KOPT-K1 (cell line): ENCODE data around the gene AGAP6.
"Not testable (repeated sequence)": the region's sequence is repeated elsewhere in the genome, so short reads cannot be mapped to it uniquely, and the experiment has no call there.

Experiments
- H3K27ac ChIP-seq: fragments of 200-600 bp; sonication (generic); 2 replicates; pipeline ENCODE4 v1.5.1; 2016; ENCODE audit warnings: antibody characterized with exemption, mild to moderate bottlenecking, low read depth, low read length; ENCODE audit not compliant: poor library complexity, severe bottlenecking
- H3K36me3 ChIP-seq: fragments of 200-600 bp; sonication (generic); 2 replicates; pipeline ENCODE4 v1.5.1; 2017; ENCODE audit warnings: antibody characterized with exemption, mild to moderate bottlenecking, low read length, moderate library complexity; ENCODE audit not compliant: insufficient read depth
- H3K9me3 ChIP-seq: fragments of 200-600 bp; sonication (generic); 2 replicates; pipeline ENCODE4 v1.5.1; 2017; ENCODE audit warnings: antibody characterized with exemption, low read length, mild to moderate bottlenecking; ENCODE audit not compliant: insufficient read depth, poor library complexity, severe bottlenecking

AGAP6 gene

GRCh38 chr10:50052778-50053376 is 64.7 kb downstream of the AGAP6 start:
- H3K9me3 ChIP-seq, H3K36me3 ChIP-seq, H3K27ac ChIP-seq: not testable (repeated sequence)

GRCh38 chr10:50055494-50056292 is 67.5 kb downstream of the AGAP6 start:
- H3K27ac ChIP-seq, H3K9me3 ChIP-seq, H3K36me3 ChIP-seq: not testable (repeated sequence)

- not testable (repeated sequence) for H3K36me3 ChIP-seq, H3K9me3 ChIP-seq, H3K27ac ChIP-seq
Measured at GRCh38 chr10:50056654-50057053, 68.4 kb downstream of the AGAP6 start.

GRCh38 chr10:50058727-50059126 is 70.5 kb downstream of the AGAP6 start:
- not testable (repeated sequence) for H3K9me3 ChIP-seq, H3K36me3 ChIP-seq, H3K27ac ChIP-seq

DNA sequence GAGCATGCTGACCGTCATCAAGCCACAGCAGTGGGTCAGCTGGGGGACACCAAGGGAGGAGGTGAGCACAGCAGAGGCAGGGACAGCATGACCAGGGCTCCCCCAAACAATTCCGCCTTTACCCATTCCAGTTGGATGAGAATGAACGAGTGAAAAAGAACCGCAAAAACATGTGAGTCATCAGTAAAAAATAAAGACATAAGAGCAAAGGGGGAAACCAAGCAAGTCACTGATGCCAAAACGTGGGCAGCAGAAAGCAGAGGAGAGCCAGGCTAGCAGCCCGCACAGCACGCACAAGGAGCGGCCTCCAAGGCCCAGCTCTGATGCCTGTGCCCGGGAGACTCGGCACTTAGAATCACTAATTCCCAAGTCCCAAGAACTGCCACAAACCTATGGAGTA is 71.7 kb downstream of the AGAP6 start:
- not testable (repeated sequence) for H3K9me3 ChIP-seq, H3K27ac ChIP-seq, H3K36me3 ChIP-seq
